Transverse colon (tissue), 4 donors: ENCODE results near the gene ANAPC5. TPM values are rescaled to one million over a fixed set of nuclear protein-coding genes. Genes with fewer than 3 reads are reported as not detected.
A peak's percentile ranks its signal among the peaks of the same experiment; 100 is the strongest.
"Not testable (repeated sequence)": the region's sequence is repeated elsewhere in the genome, so short reads cannot be mapped to it uniquely, and the experiment has no call there.

Experiments used
- DNase-seq: peaks from one replicate; pipeline ENCODE4 v3.0.0-alpha.2; 2019
- H3K27ac ChIP-seq, 4 donors: fragments of 200-600 bp; sonication (generic); 2 replicates each; pipeline ENCODE4 v1.5.1; 2016 to 2018; ENCODE audit warnings: inconsistent platforms in 4 of 4
- H3K27me3 ChIP-seq: fragments of 200-600 bp; sonication (generic); 2 replicates; pipeline ENCODE4 v1.5.1; 2017; ENCODE audit warnings: inconsistent platforms
- H3K36me3 ChIP-seq, 4 donors: fragments of 200-600 bp; sonication (generic); 2 replicates each; pipeline ENCODE4 v1.5.1; 2017 to 2019; ENCODE audit warnings: inconsistent platforms in 4 of 4
- H3K4me1 ChIP-seq, 4 donors: fragments of 200-600 bp; sonication (generic); 2 replicates each; pipeline ENCODE4 v1.5.1; 2017 to 2020; ENCODE audit warnings: inconsistent platforms in 4 of 4
- H3K4me3 ChIP-seq, 4 donors: fragments of 200-600 bp; sonication (generic); 1 replicate in 1 of 4; 2 replicates in 3 of 4; pipeline versions ENCODE4 v1.5.1 to v1.6.1; 2017 to 2019; ENCODE audit warnings: inconsistent platforms in 4 of 4
- H3K9me3 ChIP-seq, 2 donors: fragments of 200-600 bp; sonication (generic); 2 replicates each; pipeline ENCODE4 v1.5.1; 2017 to 2019; ENCODE audit warnings: inconsistent platforms in 2 of 2
- EP300 ChIP-seq: sonication (generic); formaldehyde crosslinking; IDR thresholded peaks from one replicate; pipeline ENCODE4 v1.6.1; 2017; ENCODE audit warnings: antibody characterized with exemption, low read depth
- POLR2A ChIP-seq: fragments of 450-650 bp; IDR thresholded peaks from one replicate; pipeline ENCODE4 v1.6.1; 2016; ENCODE audit warnings: antibody characterized with exemption, mild to moderate bottlenecking, moderate library complexity
- POLR2AphosphoS5 ChIP-seq, 3 donors: sonication (generic); formaldehyde crosslinking; IDR thresholded peaks; one replicate each; pipeline ENCODE4 v1.6.1; 2016; ENCODE audit warnings: antibody characterized with exemption in 3 of 3
- WGBS, 2 donors: methylation state at CpG; one replicate each; pipeline ENCODE4 v1.1.5; 2018; ENCODE audit warnings: low coverage in 1 of 2; 5-methylcytosine and 5-hydroxymethylcytosine counted together
- in situ Hi-C, 4 donors: fragments of 200-750 bp; cut with MboI; loops; one replicate each; pipeline versions ENCODE4 v1.15.0 to v1.15.1; 2017; ENCODE audit warnings: low sequenced_read_pairs in 3 of 4, low pct_ligation_motif_present in 1 of 4, low pct_unique_long_range_greater_than_20kb in 1 of 4
- intact Hi-C: fragments of 100-400 bp; cut with DNase I; formaldehyde crosslinking; loops from one replicate; pipeline ENCODE4 v1.15.1; 2023; ENCODE audit warnings: low total_unique reads
- total RNA-seq, 4 donors: library from RNA; depleted of rRNA; stranded (reverse); fragments of >200 nt; gene quantifications; one replicate each; pipeline ENCODE4 v1.1.0, GENCODE V29; 2016
- TF ChIP-seq, protein P1 (sequence below), 5 experiments: fragments of 200-600 bp in 3 of 5; fragments of 450-650 bp in 2 of 5; sonication (generic) in 3 of 5; IDR thresholded peaks; 1 replicate in 2 of 5; 2 replicates in 3 of 5; pipeline ENCODE4 v1.5.1; 2016 to 2017; ENCODE audit warnings: antibody characterized with exemption in 5 of 5, inconsistent platforms in 3 of 5, mild to moderate bottlenecking in 2 of 5, moderate library complexity in 1 of 5

Gene ANAPC5
- total RNA-seq, 4 donors from 2014 or later: 101 to 184 (median 129) TPM

DNA sequence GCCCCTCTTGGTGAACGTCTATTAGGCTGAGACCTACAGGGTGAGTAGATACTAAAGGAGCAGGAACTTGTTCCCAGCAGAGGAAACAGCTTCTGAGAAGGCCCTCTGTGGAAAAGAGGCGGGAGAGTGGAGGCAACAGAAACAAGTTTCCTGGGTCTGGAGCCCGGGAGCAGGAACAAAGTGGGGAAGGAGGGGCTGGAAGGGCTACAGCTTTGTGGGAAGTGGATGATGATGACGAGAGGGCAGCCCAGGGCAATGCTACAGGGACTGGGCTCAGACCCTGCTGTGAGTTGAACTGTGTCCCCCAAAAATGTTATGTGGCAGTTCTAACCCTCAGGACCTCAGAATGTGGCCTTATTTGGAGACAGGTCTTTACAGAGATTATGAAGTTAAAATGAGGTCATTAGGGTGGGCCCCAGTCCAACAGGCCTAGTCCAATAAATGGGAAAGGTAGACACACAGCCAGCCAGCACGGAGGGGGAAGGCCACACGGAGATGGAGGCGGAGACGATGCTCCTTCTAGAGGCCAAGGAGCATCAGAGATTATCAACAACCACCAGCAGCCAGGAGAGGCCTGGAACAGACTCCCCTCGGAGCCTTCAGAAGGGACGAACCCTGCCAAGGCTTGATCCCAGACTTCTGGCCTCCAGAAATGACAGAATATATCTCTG lies 70.0 kb downstream of the ANAPC5 start:
- no peaks in the 10 kb centered on the region for H3K4me1 ChIP-seq
- H3K27me3 ChIP-seq: no peaks in the 10 kb centered on the region
- H3K27ac ChIP-seq: peak overlapping the region in 1 of 4 donors; percentile 17
- H3K36me3 ChIP-seq: no peaks in the 10 kb centered on the region
- no peak for DNase-seq
- no peaks in the 10 kb centered on the region for H3K9me3 ChIP-seq
- WGBS, 2 donors: 75 to 81% methylated on average over 8 to 10 of the region's 10 CpGs
- in situ Hi-C loops: no loop called here
- intact Hi-C loops: no loop called here
- TF ChIP-seq EP300: no peak
- no peak for TF ChIP-seq POLR2A
- no peak overlapping the region for H3K4me3 ChIP-seq

- WGBS, 2 donors: 96% methylated on average over 14 of the region's 14 CpGs; no CpG with 5 or more reads in 1 of the 2 donors
- intact Hi-C loops, H3K36me3 ChIP-seq, H3K4me1 ChIP-seq, in situ Hi-C loops, H3K27me3 ChIP-seq, DNase-seq, H3K9me3 ChIP-seq, H3K27ac ChIP-seq, H3K4me3 ChIP-seq: not testable (repeated sequence)
Observed at GRCh38 chr12:121281116-121281515, 71.1 kb downstream of the ANAPC5 start.

DNA sequence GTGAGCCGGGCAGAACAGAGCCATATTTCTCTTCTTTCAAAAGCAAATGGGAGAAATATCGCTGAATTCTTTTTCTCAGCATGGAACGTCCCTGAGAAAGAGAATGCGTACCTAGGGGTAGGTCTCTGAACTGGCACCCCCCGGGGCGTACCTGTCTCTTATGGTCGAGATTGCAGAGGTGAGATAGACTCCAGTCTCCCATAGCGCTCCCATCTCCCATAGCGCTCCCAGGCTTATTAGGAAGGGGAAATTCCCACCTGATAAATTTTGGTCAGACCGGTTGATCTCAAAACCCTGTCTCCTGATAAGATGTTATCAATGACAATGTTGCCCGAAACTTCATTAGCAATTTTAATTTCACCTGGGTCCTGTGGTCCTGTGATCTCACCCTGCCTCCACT lies 71.7 kb downstream of the ANAPC5 start:
- H3K4me3 ChIP-seq, H3K27me3 ChIP-seq, H3K36me3 ChIP-seq, in situ Hi-C loops, H3K4me1 ChIP-seq, H3K9me3 ChIP-seq, H3K27ac ChIP-seq, DNase-seq, intact Hi-C loops: not testable (repeated sequence)
- 79 to 91% methylated on average over 2 to 11 of the region's 11 CpGs for WGBS, 2 donors

DNA sequence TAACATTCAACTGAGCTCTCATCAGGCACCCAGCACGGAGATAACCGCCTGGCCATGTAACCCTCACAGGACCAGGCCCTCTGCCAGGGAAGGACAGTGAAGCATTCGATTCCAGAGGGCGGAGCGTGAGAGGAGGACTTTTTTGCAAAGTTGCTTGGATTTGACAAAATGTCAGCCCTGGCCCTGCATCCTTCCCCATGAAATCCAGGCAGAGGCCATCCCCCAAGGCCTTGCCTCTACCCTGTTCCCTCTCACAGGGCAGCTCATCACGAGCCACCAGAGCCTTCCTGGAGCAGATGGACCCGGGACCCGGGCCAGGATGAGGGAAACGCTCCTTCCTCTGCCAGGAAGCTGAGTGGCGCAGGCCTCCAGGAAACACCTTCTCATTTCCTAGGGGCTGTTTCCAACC lies 72.7 kb downstream of the ANAPC5 start:
- TF ChIP-seq POLR2A: no peak
- TF ChIP-seq, protein P1, sequence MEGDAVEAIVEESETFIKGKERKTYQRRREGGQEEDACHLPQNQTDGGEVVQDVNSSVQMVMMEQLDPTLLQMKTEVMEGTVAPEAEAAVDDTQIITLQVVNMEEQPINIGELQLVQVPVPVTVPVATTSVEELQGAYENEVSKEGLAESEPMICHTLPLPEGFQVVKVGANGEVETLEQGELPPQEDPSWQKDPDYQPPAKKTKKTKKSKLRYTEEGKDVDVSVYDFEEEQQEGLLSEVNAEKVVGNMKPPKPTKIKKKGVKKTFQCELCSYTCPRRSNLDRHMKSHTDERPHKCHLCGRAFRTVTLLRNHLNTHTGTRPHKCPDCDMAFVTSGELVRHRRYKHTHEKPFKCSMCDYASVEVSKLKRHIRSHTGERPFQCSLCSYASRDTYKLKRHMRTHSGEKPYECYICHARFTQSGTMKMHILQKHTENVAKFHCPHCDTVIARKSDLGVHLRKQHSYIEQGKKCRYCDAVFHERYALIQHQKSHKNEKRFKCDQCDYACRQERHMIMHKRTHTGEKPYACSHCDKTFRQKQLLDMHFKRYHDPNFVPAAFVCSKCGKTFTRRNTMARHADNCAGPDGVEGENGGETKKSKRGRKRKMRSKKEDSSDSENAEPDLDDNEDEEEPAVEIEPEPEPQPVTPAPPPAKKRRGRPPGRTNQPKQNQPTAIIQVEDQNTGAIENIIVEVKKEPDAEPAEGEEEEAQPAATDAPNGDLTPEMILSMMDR (IDR thresholded peaks at IDR 0.05): no peak
- no peak for TF ChIP-seq POLR2AphosphoS5 (IDR thresholded peaks at IDR 0.05)
- TF ChIP-seq EP300: no peak
- WGBS, 2 donors: 67 to 90% methylated on average over 2 to 10 of the region's 10 CpGs
- peak; percentile 23 for DNase-seq
- Histone ChIP-seq H3K4me1 (no peaks in the 10 kb centered on the region), H3K36me3 (no peaks in the 10 kb centered on the region), H3K4me3 (no peak overlapping the region), H3K27ac (peak overlapping the region in 1 of 4 donors; percentile 38), H3K27me3 (no peaks in the 10 kb centered on the region), H3K9me3 (no peaks in the 10 kb centered on the region)
- in situ Hi-C loops (no loop called here), intact Hi-C loops (no loop called here)

- 89% methylated on average over 12 of the region's 13 CpGs; no CpG with 5 or more reads in 1 of the 2 donors for WGBS, 2 donors
- peak overlapping the region in 2 of 4 donors; percentile 9 to 38 for H3K27ac ChIP-seq
- TF ChIP-seq POLR2AphosphoS5 (IDR thresholded peaks at IDR 0.05) (no peak), POLR2A (no peak), EP300 (no peak)
- TF ChIP-seq, protein P1 (IDR thresholded peaks at IDR 0.05): no peak
- peaks cover 0 to 1% (median 0%) of the 10 kb centered on the region in 4 donors for H3K36me3 ChIP-seq
- H3K4me1 ChIP-seq: no peaks in the 10 kb centered on the region
- in situ Hi-C loops (no loop called here), intact Hi-C loops (no loop called here)
- no peaks in the 10 kb centered on the region for H3K27me3 ChIP-seq
- H3K9me3 ChIP-seq: no peaks in the 10 kb centered on the region
- no peak for DNase-seq
- H3K4me3 ChIP-seq: no peak overlapping the region
Observed at GRCh38 chr12:121279071-121279375, 73.2 kb downstream of the ANAPC5 start.
